HEK293 (cell line): ENCODE results near the gene NDUFA8.
A peak's percentile ranks its signal among the peaks of the same experiment; 100 is the strongest.

ENCODE experiments used
- CTCF ChIA-PET: fragments of 350-600 bp; formaldehyde crosslinking; extraction: SDS; loops from one replicate; lab custom pipeline; 2021; ENCODE audit warnings: antibody characterized with exemption; lab: Yijun Ruan, JAX
- POLR2A ChIA-PET: fragments of 300-600 bp; formaldehyde crosslinking; extraction: SDS; loops from one replicate; lab custom pipeline; 2020; ENCODE audit warnings: antibody characterized with exemption, inconsistent platforms; lab: Yijun Ruan, JAX
- H3K27ac ChIP-seq: fragments of 200-500 bp; sonication (Bioruptor generic); 2 replicates; pipeline ENCODE4 v1.5.1; 2014; ENCODE audit warnings: low read depth, low read length, control low read depth, inconsistent platforms; ENCODE audit errors: extremely low read depth
- H3K36me3 ChIP-seq, 2 experiments: fragments of 200-500 bp in 1 of 2; sonication (Bioruptor generic) in 1 of 2; 1 replicate in 1 of 2; 2 replicates in 1 of 2; pipeline ENCODE4 v1.5.1; 2014 to 2017; ENCODE audit warnings: inconsistent platforms in 2 of 2, low read length in 2 of 2; ENCODE audit not compliant: control insufficient read depth in 2 of 2, insufficient read depth in 1 of 2
- H3K4me1 ChIP-seq: fragments of 200-500 bp; sonication (Bioruptor generic); 2 replicates; pipeline ENCODE4 v1.5.1; 2014; ENCODE audit warnings: mild to moderate bottlenecking, low read length, inconsistent platforms; ENCODE audit not compliant: control insufficient read depth, insufficient read depth
- H3K4me3 ChIP-seq: 2 replicates; pipeline ENCODE4 v1.5.1; 2011; ENCODE audit warnings: low read depth, mild to moderate bottlenecking, control low read depth, low read length, moderate library complexity
- H3K9me3 ChIP-seq: fragments of 200-500 bp; sonication (Bioruptor generic); 2 replicates; pipeline ENCODE4 v1.5.1; 2014; ENCODE audit warnings: low read depth, low read length, inconsistent platforms; ENCODE audit not compliant: control insufficient read depth, insufficient read depth
- GLIS1 ChIP-seq: fragments of 450-650 bp; formaldehyde crosslinking; IDR thresholded peaks from 2 replicates; pipeline ENCODE4 v1.5.1; 2016; ENCODE audit warnings: missing biosample characterization, missing genetic modification characterization
- ZIC2 ChIP-seq: fragments of 450-650 bp; formaldehyde crosslinking; IDR thresholded peaks from 2 replicates; pipeline ENCODE4 v1.5.1; 2016; ENCODE audit warnings: missing biosample characterization, missing genetic modification characterization
- ZNF184 ChIP-seq: fragments of 450-650 bp; IDR thresholded peaks from 2 replicates; pipeline ENCODE4 v1.5.1; 2018; ENCODE audit warnings: missing biosample characterization, mild to moderate bottlenecking, missing genetic modification characterization
- ZNF416 ChIP-seq: fragments of 450-650 bp; formaldehyde crosslinking; IDR thresholded peaks from 2 replicates; pipeline ENCODE4 v1.5.1; 2016; ENCODE audit warnings: missing biosample characterization, missing genetic modification characterization
- ZNF433 ChIP-seq: fragments of 450-650 bp; formaldehyde crosslinking; IDR thresholded peaks from 2 replicates; pipeline ENCODE4 v1.5.1; 2016; ENCODE audit warnings: missing biosample characterization, missing genetic modification characterization, low read depth
- ZNF473 ChIP-seq: fragments of 450-650 bp; formaldehyde crosslinking; IDR thresholded peaks from 2 replicates; pipeline ENCODE4 v1.5.1; 2017; ENCODE audit warnings: missing biosample characterization, missing genetic modification characterization
- ZNF658 ChIP-seq: fragments of 450-650 bp; formaldehyde crosslinking; IDR thresholded peaks from 2 replicates; pipeline ENCODE4; 2016; ENCODE audit warnings: missing biosample characterization, missing genetic modification characterization
- ZNF76 ChIP-seq: fragments of 450-650 bp; formaldehyde crosslinking; IDR thresholded peaks from 2 replicates; pipeline ENCODE4; 2016; ENCODE audit warnings: low read depth, missing biosample characterization, missing genetic modification characterization, borderline replicate concordance
- ZNF776 ChIP-seq: fragments of 450-650 bp; formaldehyde crosslinking; IDR thresholded peaks from 2 replicates; pipeline ENCODE4 v1.5.0; 2017; ENCODE audit warnings: missing biosample characterization, missing genetic modification characterization, borderline replicate concordance
- ZNF785 ChIP-seq: fragments of 450-650 bp; formaldehyde crosslinking; IDR thresholded peaks from 2 replicates; pipeline ENCODE4 v1.5.1; 2016; ENCODE audit warnings: missing biosample characterization, missing genetic modification characterization
- ZNF843 ChIP-seq: fragments of 450-650 bp; formaldehyde crosslinking; IDR thresholded peaks from 2 replicates; pipeline ENCODE4 v1.5.1; 2016; ENCODE audit warnings: missing biosample characterization, missing genetic modification characterization
- ZSCAN23 ChIP-seq: fragments of 450-650 bp; formaldehyde crosslinking; IDR thresholded peaks from 2 replicates; pipeline ENCODE4 v1.5.1; 2016; ENCODE audit warnings: missing biosample characterization, missing genetic modification characterization
- TF ChIP-seq, protein P1 (sequence below): fragments of 450-650 bp; formaldehyde crosslinking; IDR thresholded peaks from 2 replicates; pipeline ENCODE4 v1.5.1; 2016; ENCODE audit warnings: missing biosample characterization, missing genetic modification characterization
- TF ChIP-seq, protein P2 (sequence below): fragments of 450-650 bp; formaldehyde crosslinking; IDR thresholded peaks from 2 replicates; pipeline ENCODE4 v1.5.1; 2017; ENCODE audit warnings: missing biosample characterization, missing genetic modification characterization
- TF ChIP-seq, protein P3 (sequence below): fragments of 450-650 bp; formaldehyde crosslinking; conservative IDR thresholded peaks from 2 replicates; pipeline ENCODE4 v1.5.1; 2016; ENCODE audit warnings: low read depth, missing biosample characterization, missing genetic modification characterization

NDUFA8 gene

DNA sequence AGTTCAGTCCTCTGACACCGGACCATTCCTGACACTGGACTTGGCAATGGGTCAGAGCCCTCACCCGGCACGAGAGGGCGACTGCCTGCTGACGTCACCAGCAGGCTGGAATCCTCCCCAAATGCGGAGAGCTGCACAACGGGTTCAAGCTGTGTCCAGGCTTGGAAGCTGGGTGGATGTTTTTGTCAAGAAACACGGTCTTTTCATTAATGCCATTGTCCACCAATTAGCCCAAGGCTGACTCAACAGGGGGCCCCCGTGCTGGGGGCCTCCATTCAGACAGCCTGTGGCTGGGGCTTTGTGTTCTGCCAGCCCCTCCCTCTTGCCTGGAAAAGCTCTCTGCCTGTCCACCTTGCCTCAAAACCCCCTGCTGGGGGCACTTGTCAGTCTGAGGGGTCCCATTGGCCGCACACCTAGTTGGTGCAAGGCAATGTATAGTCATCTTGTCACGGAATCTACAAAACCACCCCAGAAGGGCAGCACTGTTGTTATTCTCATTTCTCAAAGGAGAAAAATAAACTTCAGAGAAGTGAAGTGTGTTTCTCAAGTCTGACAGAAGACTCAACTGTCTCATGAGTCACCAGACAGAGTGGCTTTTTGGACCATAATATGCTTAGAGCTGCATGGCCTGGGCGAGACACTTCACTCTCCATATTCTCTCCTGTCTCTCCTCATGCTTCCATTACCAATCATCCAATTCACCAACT lies 24.6 kb downstream of the NDUFA8 start:
- 0 out of 2 replicates have a peak, but pooled peaks cover 3% of the 10 kb centered on the region for H3K4me1 ChIP-seq
- H3K9me3 ChIP-seq: no peaks in the 10 kb centered on the region
- CTCF ChIA-PET: interaction anchor here (1.7 to 6.4 kb wide), 5 partner anchors 11 to 215 kb away, joined by 5 to 66 read pairs (median 23); partner anchors contain the start of genes MORN5 and NDUFA8
- no peak overlapping the region for H3K27ac ChIP-seq
- no peaks in the 10 kb centered on the region for H3K36me3 ChIP-seq
- no peak overlapping the region for H3K4me3 ChIP-seq
- no peak for TF ChIP-seq ZNF416
- TF ChIP-seq, protein P1, sequence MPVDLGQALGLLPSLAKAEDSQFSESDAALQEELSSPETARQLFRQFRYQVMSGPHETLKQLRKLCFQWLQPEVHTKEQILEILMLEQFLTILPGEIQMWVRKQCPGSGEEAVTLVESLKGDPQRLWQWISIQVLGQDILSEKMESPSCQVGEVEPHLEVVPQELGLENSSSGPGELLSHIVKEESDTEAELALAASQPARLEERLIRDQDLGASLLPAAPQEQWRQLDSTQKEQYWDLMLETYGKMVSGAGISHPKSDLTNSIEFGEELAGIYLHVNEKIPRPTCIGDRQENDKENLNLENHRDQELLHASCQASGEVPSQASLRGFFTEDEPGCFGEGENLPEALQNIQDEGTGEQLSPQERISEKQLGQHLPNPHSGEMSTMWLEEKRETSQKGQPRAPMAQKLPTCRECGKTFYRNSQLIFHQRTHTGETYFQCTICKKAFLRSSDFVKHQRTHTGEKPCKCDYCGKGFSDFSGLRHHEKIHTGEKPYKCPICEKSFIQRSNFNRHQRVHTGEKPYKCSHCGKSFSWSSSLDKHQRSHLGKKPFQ (tag by site-specific recombination): no peak
- peak; percentile 25; the same call in 1 of the 2 replicates for TF ChIP-seq GLIS1
- TF ChIP-seq, protein P2, sequence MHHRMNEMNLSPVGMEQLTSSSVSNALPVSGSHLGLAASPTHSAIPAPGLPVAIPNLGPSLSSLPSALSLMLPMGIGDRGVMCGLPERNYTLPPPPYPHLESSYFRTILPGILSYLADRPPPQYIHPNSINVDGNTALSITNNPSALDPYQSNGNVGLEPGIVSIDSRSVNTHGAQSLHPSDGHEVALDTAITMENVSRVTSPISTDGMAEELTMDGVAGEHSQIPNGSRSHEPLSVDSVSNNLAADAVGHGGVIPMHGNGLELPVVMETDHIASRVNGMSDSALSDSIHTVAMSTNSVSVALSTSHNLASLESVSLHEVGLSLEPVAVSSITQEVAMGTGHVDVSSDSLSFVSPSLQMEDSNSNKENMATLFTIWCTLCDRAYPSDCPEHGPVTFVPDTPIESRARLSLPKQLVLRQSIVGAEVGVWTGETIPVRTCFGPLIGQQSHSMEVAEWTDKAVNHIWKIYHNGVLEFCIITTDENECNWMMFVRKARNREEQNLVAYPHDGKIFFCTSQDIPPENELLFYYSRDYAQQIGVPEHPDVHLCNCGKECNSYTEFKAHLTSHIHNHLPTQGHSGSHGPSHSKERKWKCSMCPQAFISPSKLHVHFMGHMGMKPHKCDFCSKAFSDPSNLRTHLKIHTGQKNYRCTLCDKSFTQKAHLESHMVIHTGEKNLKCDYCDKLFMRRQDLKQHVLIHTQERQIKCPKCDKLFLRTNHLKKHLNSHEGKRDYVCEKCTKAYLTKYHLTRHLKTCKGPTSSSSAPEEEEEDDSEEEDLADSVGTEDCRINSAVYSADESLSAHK (tag by site-specific recombination): no peak
- TF ChIP-seq ZNF843 (tag by site-specific recombination): no peak
- no peak for TF ChIP-seq ZNF785
- no peak for TF ChIP-seq ZNF433
- TF ChIP-seq ZIC2 (tag by site-specific recombination): peak; percentile 48; the same call in 1 of the 2 replicates
- TF ChIP-seq, protein P3, sequence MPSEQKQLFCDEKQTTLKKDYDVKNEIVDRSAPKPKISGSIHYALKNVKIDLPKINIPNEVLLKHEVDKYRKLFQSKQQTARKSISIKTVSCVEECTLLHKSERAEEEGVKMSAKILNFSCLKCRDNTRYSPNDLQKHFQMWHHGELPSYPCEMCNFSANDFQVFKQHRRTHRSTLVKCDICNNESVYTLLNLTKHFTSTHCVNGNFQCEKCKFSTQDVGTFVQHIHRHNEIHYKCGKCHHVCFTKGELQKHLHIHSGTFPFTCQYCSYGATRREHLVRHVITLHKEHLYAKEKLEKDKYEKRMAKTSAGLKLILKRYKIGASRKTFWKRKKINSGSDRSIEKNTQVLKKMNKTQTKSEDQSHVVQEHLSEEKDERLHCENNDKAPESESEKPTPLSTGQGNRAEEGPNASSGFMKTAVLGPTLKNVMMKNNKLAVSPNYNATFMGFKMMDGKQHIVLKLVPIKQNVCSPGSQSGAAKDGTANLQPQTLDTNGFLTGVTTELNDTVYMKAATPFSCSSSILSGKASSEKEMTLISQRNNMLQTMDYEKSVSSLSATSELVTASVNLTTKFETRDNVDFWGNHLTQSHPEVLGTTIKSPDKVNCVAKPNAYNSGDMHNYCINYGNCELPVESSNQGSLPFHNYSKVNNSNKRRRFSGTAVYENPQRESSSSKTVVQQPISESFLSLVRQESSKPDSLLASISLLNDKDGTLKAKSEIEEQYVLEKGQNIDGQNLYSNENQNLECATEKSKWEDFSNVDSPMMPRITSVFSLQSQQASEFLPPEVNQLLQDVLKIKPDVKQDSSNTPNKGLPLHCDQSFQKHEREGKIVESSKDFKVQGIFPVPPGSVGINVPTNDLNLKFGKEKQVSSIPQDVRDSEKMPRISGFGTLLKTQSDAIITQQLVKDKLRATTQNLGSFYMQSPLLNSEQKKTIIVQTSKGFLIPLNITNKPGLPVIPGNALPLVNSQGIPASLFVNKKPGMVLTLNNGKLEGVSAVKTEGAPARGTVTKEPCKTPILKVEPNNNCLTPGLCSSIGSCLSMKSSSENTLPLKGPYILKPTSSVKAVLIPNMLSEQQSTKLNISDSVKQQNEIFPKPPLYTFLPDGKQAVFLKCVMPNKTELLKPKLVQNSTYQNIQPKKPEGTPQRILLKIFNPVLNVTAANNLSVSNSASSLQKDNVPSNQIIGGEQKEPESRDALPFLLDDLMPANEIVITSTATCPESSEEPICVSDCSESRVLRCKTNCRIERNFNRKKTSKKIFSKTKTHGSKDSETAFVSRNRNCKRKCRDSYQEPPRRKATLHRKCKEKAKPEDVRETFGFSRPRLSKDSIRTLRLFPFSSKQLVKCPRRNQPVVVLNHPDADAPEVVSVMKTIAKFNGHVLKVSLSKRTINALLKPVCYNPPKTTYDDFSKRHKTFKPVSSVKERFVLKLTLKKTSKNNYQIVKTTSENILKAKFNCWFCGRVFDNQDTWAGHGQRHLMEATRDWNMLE (tag by site-specific recombination): no peak
- TF ChIP-seq ZNF473 (tag by site-specific recombination): no peak
- no peak for TF ChIP-seq ZSCAN23 (tag by site-specific recombination)
- TF ChIP-seq ZNF776 (tag by site-specific recombination): no peak
- POLR2A ChIA-PET: interaction anchor here (0.9 kb wide), 1 partner anchor 11 kb away, joined by 3 read pairs; no protein-coding TSS in a partner anchor

DNA sequence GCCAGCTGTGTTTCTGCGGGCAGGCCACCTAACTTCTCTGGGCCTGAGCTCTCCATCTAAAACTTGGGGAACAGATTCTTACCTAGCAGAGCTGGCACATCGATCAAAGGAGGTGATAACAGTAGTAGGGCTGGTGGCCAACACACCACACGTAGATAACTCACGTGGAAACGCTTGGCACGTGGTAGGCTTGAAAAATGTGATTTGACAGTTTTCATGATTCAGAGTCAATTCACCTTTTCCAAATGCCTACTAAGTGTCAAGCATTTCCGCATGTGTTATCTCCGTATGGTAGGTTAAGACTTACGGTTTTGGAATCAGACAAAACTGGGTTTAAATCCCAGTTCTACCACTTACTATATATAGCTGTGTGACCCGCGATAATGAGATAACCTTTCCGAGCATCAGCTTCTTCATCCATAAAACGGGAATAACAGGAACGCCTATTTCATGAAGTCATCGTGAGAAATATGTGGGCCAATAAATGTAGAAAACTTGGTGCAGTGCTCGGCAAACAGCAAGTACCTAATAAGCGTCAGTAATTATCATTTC lies 25.5 kb downstream of the NDUFA8 start:
- no peaks in the 10 kb centered on the region for H3K36me3 ChIP-seq
- POLR2A ChIA-PET: no interaction called here
- H3K4me3 ChIP-seq: no peak overlapping the region
- H3K4me1 ChIP-seq: 0 out of 2 replicates have a peak, but pooled peaks cover 3% of the 10 kb centered on the region
- CTCF ChIA-PET: interaction anchor here (0.7 to 6.4 kb wide), 6 partner anchors 11 to 216 kb away, joined by 3 to 66 read pairs (median 18); partner anchors contain the start of genes MORN5, MRRF, NDUFA8 and RBM18
- H3K9me3 ChIP-seq: no peaks in the 10 kb centered on the region
- TF ChIP-seq ZNF184 (tag by site-specific recombination) (no peak), ZNF658 (tag by site-specific recombination) (no peak), ZNF76 (tag by site-specific recombination) (no peak)
- no peak overlapping the region for H3K27ac ChIP-seq
